GM23338 (cell line): Measurements from ENCODE around the gene SCTR. TPM values are rescaled to one million over a fixed set of nuclear protein-coding genes. Genes with fewer than 3 reads are reported as not detected.

ENCODE experiments used
- ATAC-seq: fragments of 200-7000 bp; cut with Tn5 transposase; 3 replicates; pipeline ENCODE4 v1.9.1; 2020
- DNase-seq: peaks from one replicate; pipeline ENCODE4 v3.0.0-alpha.2; 2015; ENCODE audit warnings: low spot score
- H2AFZ ChIP-seq: fragments of 200-600 bp; sonication (generic); 2 replicates; pipeline ENCODE4 v1.8.0; 2016; ENCODE audit warnings: antibody characterized with exemption, mild to moderate bottlenecking, moderate library complexity
- H3F3A ChIP-seq: fragments of 200-600 bp; sonication (generic); replicated peaks from 2 replicates; pipeline ENCODE4 v1.8.0; 2017; ENCODE audit warnings: antibody characterized with exemption, mixed run types, low read depth
- H3K27ac ChIP-seq: fragments of 200-600 bp; sonication (generic); 2 replicates; pipeline ENCODE4 v1.6.1; 2016; ENCODE audit warnings: low read depth
- H3K27me3 ChIP-seq: fragments of 200-600 bp; sonication (generic); 2 replicates; pipeline ENCODE4 v1.8.0; 2016; ENCODE audit warnings: mild to moderate bottlenecking, mixed run types, moderate library complexity; ENCODE audit not compliant: insufficient read depth
- H3K36me3 ChIP-seq: fragments of 200-600 bp; sonication (generic); 2 replicates; pipeline ENCODE4 v1.8.0; 2016; ENCODE audit warnings: mild to moderate bottlenecking; ENCODE audit not compliant: insufficient read depth
- H3K4me1 ChIP-seq: fragments of 200-600 bp; sonication (generic); 2 replicates; pipeline ENCODE4 v1.8.0; 2016; ENCODE audit warnings: mild to moderate bottlenecking, moderate library complexity; ENCODE audit not compliant: insufficient read depth
- H3K4me2 ChIP-seq: fragments of 200-600 bp; sonication (generic); 2 replicates; pipeline ENCODE4 v1.7.1; 2017; ENCODE audit warnings: mixed run types
- H3K4me3 ChIP-seq: fragments of 200-600 bp; sonication (generic); 2 replicates; pipeline ENCODE4 v1.6.1; 2016; ENCODE audit warnings: mixed run types
- H3K79me2 ChIP-seq: fragments of 200-600 bp; sonication (generic); replicated peaks from 2 replicates; pipeline ENCODE4 v1.8.0; 2017; ENCODE audit warnings: mild to moderate bottlenecking; ENCODE audit not compliant: insufficient read depth
- H3K9me2 ChIP-seq: fragments of 200-600 bp; sonication (generic); 2 replicates; pipeline ENCODE4 v1.8.0; 2017; ENCODE audit not compliant: insufficient read depth
- H4K20me1 ChIP-seq: fragments of 200-600 bp; sonication (generic); replicated peaks from 2 replicates; pipeline ENCODE4 v1.8.0; 2017; ENCODE audit warnings: mild to moderate bottlenecking; ENCODE audit not compliant: insufficient read depth
- H3K27ac Mint-ChIP-seq: 2 replicates; pipeline ENCODE4 v1.8.0; 2020; ENCODE audit warnings: inconsistent platforms, mild to moderate bottlenecking, moderate library complexity, mixed read lengths
- H3K27me3 Mint-ChIP-seq: 3 replicates; pipeline ENCODE4 v1.8.0; 2022; ENCODE audit warnings: low read depth, mild to moderate bottlenecking, moderate library complexity, mixed read lengths, inconsistent platforms; ENCODE audit not compliant: insufficient read depth, poor library complexity
- H3K36me3 Mint-ChIP-seq: 3 replicates; pipeline ENCODE4 v1.8.0; 2021; ENCODE audit warnings: low read depth, mild to moderate bottlenecking, inconsistent platforms, moderate library complexity, mixed read lengths
- H3K4me1 Mint-ChIP-seq: 3 replicates; pipeline ENCODE4 v1.8.0; 2020; ENCODE audit warnings: mild to moderate bottlenecking, inconsistent platforms, mixed read lengths
- H3K4me3 Mint-ChIP-seq: 3 replicates; pipeline ENCODE4 v1.8.0; 2021; ENCODE audit warnings: moderate library complexity, mild to moderate bottlenecking, inconsistent platforms, mixed read lengths
- H3K9me3 Mint-ChIP-seq: 3 replicates; pipeline ENCODE4 v1.8.0; 2020; ENCODE audit warnings: moderate library complexity, mild to moderate bottlenecking, inconsistent platforms, mixed read lengths
- ETS1 ChIP-seq: IDR thresholded peaks from 2 replicates; pipeline ENCODE4 v1.6.1; 2016; ENCODE audit warnings: antibody characterized with exemption
- EZH2phosphoT487 ChIP-seq: fragments of 200-600 bp; sonication (generic); IDR thresholded peaks from one replicate; pipeline ENCODE4 v1.8.1; 2018; ENCODE audit warnings: antibody characterized with exemption; ENCODE audit not compliant: unreplicated experiment
- JUNB ChIP-seq: IDR thresholded peaks from one replicate; pipeline ENCODE4 v1.6.1; 2016; ENCODE audit warnings: antibody characterized with exemption; ENCODE audit not compliant: unreplicated experiment
- POLR2AphosphoS5 ChIP-seq: IDR thresholded peaks from 2 replicates; pipeline ENCODE4 v1.6.1; 2016; ENCODE audit warnings: antibody characterized with exemption, low read depth
- STAT1 ChIP-seq: IDR thresholded peaks from one replicate; pipeline ENCODE4 v1.6.1; 2016; ENCODE audit warnings: antibody characterized with exemption; ENCODE audit not compliant: unreplicated experiment
- ZNF114 ChIP-seq: fragments of 250-450 bp; sonication (Bioruptor Pico); IDR thresholded peaks from 2 replicates; pipeline ENCODE4 v1.5.0; 2020; ENCODE audit warnings: mild to moderate bottlenecking, moderate library complexity
- ZNF331 ChIP-seq: fragments of 250-450 bp; sonication (Bioruptor Pico); IDR thresholded peaks from 2 replicates; pipeline ENCODE4 v1.5.0; 2020; ENCODE audit warnings: low read depth, mild to moderate bottlenecking, moderate library complexity
- ZNF462 ChIP-seq: fragments of 250-450 bp; sonication (Bioruptor Pico); IDR thresholded peaks from 2 replicates; pipeline ENCODE4 v1.5.0; 2020; ENCODE audit warnings: mild to moderate bottlenecking, moderate library complexity
- polyA plus RNA-seq: library from polyadenylated mRNA; unstranded; fragments of >200 nt; fragmentation: Nextera tagmentation; extraction: Ambion mirVana; gene quantifications from 2 replicates; pipeline ENCODE4 v1.2.1, GENCODE V29; 2016
- total RNA-seq: library from RNA; depleted of rRNA; stranded (reverse); fragments of >200 nt; shearing (Covaris generic); gene quantifications from 2 replicates; pipeline ENCODE4 v1.2.3, GENCODE V29; 2014

Gene SCTR
- total and polyA plus RNA-seq, 2 experiments from 2014 or later, result not detected

- no peaks in the 10 kb centered on the region for H3K9me3 Mint-ChIP-seq
- H3K4me1 Mint-ChIP-seq, result peaks cover 8% of the 10 kb centered on the region; the same call in 2 of the 3 replicates
- Histone ChIP-seq H2AFZ (no peak overlapping the region), H3K27ac (no peak overlapping the region), H3K4me1 (0 out of 2 replicates have a peak, but pooled peaks cover 6% of the 10 kb centered on the region), H4K20me1 (no peaks in the 10 kb centered on the region), H3F3A (no peaks in the 10 kb centered on the region; the same call in 1 of the 2 replicates), H3K27me3 (no peaks in the 10 kb centered on the region), H3K9me2 (no peaks in the 10 kb centered on the region), H3K4me3 (no peak overlapping the region), H3K4me2 (no peak overlapping the region), H3K36me3 (no peaks in the 10 kb centered on the region), H3K79me2 (peaks cover 4% of the 10 kb centered on the region; the same call in 1 of the 2 replicates)
- peaks cover 13% of the 10 kb centered on the region for H3K27me3 Mint-ChIP-seq
- no peak overlapping the region for H3K27ac Mint-ChIP-seq
- TF ChIP-seq ZNF462 (CRISPR knock-in tag) (no peak), ETS1 (no peak), ZNF114 (CRISPR knock-in tag) (no peak), EZH2phosphoT487 (no peak), POLR2AphosphoS5 (no peak), ZNF331 (no peak), JUNB (no peak), STAT1 (no peak)
- H3K4me3 Mint-ChIP-seq, result no peak overlapping the region
- H3K36me3 Mint-ChIP-seq, result peaks cover 16% of the 10 kb centered on the region; the same call in 2 of the 3 replicates
- DNase-seq (no peak), ATAC-seq (no peak)
Observed at GRCh38 chr2:119440873-119441272, 83.4 kb downstream of the SCTR start.
